ENCODE measurements around the gene KAT8.

KAT8 gene

DNA sequence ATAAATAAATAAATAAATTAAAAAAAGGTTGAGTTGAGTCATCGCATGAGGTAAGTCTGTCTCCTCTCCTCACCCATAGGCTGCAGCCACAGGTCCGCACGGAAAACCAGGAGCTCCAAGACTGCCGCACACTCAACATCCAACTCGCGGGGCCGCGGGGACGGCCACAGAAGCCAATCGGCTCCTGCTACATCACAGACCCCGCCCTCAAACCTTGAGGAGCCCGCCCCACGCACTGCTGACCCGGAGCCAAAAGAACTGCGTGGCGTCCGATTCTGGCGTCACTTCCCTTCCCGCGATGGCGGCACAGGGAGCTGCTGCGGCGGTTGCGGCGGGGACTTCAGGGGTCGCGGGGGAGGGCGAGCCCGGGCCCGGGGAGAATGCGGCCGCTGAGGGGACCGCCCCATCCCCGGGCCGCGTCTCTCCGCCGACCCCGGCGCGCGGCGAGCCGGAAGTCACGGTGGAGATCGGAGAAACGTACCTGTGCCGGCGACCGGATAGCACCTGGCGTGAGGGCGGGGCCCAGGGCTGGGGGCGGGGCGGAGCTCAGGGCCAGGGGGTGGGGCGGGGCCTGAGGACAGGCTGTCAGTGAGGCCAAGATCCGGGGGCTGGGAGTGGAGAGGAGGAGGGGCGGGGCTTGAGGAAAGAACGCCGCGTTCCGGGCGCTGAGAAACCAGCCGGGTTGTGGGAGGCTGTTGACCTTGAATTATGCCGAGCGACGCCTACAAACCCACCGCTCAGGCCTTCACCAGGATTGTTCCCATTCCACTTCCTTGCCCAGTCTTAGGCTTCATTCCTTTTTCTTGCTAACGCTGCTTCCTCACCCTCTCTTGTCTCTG lies at the start of gene KAT8:
Gene KAT8, plus strand, starts transcription at position 281 of the 839 bp plus-strand sequence. Its CDS starts 18 bp downstream, at position 299.
- peak; percentile 98 for ATAC-seq
- H3K27me3 Mint-ChIP-seq: no peaks in the 10 kb centered on the region

GRCh38 chr16:31071861-31072260 lies 45.6 kb upstream of the KAT8 start:
- peak overlapping the region; percentile 89 for H3K4me3 Mint-ChIP-seq
- peak overlapping the region; percentile 90 for H3K27ac Mint-ChIP-seq
- H3K36me3 Mint-ChIP-seq: peaks cover 15% of the 10 kb centered on the region
- H3K27me3 Mint-ChIP-seq: no peaks in the 10 kb centered on the region
- no peak for ATAC-seq
- H3K4me1 Mint-ChIP-seq: peaks cover 50% of the 10 kb centered on the region
- no peaks in the 10 kb centered on the region for H3K9me3 Mint-ChIP-seq

More for the DNA sequence above, at the start of gene KAT8:
- H3K9me3 Mint-ChIP-seq: no peaks in the 10 kb centered on the region
- peaks cover 42% of the 10 kb centered on the region for H3K4me1 Mint-ChIP-seq
- peak within 1 kb of the TSS; percentile 85 for H3K4me3 Mint-ChIP-seq
- H3K27ac Mint-ChIP-seq: peak within 1 kb of the TSS; percentile 79
- peaks cover 25% of the 10 kb centered on the region for H3K36me3 Mint-ChIP-seq

DNA sequence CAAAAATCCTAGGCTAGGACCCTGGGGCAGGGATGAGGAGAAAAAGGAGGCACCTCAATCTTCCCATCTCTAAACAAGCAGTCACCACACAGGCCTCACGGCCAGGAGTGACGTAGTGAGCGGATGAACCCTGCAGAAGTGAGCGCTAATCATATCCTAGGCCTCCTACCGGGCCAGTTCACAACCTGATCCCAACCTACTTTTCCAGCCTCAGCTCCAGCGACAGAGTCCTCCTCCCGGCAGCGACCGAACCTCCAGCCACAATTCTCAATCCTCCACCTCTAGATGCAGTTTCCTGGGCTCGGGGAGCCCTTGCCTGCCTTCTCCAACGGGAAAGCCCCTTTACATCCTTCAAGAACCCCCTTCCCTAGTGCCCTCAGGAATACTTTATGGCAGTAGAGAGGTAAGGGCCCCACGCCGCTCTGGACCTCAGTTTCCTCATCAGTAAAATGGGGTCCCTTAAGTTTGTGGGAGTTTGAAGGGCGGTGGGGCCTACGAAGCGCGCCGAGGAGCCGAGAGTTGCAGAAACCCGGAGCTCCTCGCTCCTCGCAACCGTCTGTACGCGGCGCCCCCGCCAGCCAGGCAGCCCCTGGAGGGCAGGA lies 44.8 kb upstream of the KAT8 start:
- Mint-ChIP-seq H3K9me3 (no peaks in the 10 kb centered on the region), H3K4me1 (peaks cover 49% of the 10 kb centered on the region), H3K4me3 (peak overlapping the region; percentile 89), H3K27ac (peak overlapping the region; percentile 90), H3K27me3 (no peaks in the 10 kb centered on the region), H3K36me3 (peaks cover 18% of the 10 kb centered on the region)
- ATAC-seq: peak; percentile 0

DNA sequence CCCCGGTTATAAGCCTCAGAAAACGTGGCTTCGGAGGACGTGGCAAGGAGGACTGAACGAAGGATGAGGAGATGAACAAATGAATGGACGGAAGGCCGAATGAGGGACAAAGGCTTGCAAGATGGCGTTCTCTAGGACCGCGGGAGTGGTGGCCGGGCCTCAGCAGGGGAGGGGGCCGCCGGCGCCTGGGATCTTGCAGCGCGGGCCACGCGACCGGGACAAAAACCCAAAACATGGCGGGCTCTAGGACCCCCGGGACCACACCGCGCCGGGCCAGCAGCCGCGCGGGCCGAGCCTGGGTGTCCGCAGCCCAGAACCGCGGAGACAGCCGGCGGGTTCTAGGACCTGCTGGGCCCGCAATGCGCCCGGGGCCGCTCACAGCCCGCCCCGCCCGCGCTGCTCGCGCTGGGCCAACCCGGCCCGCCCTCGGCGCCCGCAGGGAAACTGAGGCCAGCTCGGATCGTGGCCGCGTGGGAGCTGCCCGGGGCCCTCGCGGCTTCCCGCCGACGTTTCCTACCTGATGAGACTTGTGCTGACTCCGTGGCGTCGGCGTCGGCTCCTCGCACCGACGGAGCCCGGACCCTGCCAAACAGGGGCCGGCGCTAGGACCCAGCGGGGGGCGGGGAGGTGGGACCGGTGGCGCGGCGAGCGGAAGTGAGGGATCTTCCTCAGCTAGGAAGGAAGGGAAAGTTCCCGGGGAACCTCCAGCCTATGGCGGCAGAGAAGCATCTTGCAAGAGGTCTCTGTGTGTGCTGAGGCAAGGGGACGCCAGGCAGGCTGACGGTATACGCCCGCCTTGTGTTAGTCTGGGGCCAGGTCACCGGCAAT lies 44.1 kb upstream of the KAT8 start:
- H3K4me1 Mint-ChIP-seq: peaks cover 51% of the 10 kb centered on the region
- no peaks in the 10 kb centered on the region for H3K9me3 Mint-ChIP-seq
- ATAC-seq: peak; percentile 80
- no peaks in the 10 kb centered on the region for H3K27me3 Mint-ChIP-seq
- H3K27ac Mint-ChIP-seq: peak overlapping the region; percentile 90
- peaks cover 25% of the 10 kb centered on the region for H3K36me3 Mint-ChIP-seq
- H3K4me3 Mint-ChIP-seq: peak overlapping the region; percentile 89

DNA sequence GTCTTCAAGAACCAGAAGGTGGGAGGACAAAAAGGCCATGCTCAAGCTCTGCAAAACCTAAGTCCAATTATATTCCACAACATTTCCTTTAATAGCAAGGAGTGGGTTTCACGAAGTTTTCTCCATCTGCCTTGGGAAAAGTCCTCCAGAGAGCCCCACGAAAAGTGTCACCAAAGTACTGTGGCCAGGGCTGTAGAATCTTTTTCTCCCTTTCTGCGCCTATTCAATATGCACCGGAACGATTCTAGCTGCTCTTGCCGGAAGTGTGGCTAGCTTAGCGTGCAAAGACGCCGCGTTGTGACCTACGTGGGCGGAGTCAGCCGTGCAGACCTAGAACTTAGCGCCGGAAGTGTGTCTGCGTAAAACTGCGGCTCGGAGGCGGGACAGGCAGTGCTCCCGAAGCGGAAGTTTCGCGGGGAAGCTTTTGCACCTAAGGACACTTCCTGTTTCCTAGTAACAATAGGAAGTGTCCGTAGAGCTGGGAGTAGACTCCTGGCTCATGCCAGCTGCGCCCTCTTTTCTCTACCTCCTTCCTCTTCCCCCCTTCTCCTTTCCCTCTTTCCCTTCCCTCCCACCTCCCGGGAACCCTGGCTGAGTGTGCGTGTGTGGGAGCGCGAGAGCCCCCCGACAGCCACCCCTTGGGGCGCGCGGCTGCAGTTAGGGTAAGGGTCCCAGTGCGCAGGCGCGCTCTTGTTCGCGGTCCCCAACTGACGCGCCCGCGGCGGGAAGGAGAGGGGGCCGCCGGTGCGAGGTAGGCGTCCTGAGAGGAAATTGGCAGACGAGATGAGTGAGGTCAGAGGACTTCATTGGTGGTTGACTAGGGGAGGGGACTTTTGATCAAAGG lies 43.3 kb upstream of the KAT8 start, which contains the start of the genes ZNF646 and ZNF668:
Gene ZNF646, plus strand, starts transcription at position 453 of the 844 bp plus-strand sequence. CDS start 1,903 bp downstream, outside the sequence.
Gene ZNF668, minus strand, starts transcription at position 271 of the 844 bp plus-strand sequence. CDS start 9,781 bp downstream, outside the sequence.
- Mint-ChIP-seq H3K27me3 (no peaks in the 10 kb centered on the region), H3K4me1 (peaks cover 51% of the 10 kb centered on the region), H3K36me3 (peaks cover 33% of the 10 kb centered on the region), H3K27ac (peak within 1 kb of the TSS; percentile 90), H3K4me3 (peak within 1 kb of the TSS; percentile 89), H3K9me3 (no peaks in the 10 kb centered on the region)
- ATAC-seq: peak; percentile 92

- Mint-ChIP-seq H3K4me1 (peaks cover 53% of the 10 kb centered on the region), H3K27me3 (no peaks in the 10 kb centered on the region), H3K4me3 (peak overlapping the region; percentile 89), H3K27ac (peak overlapping the region; percentile 90), H3K36me3 (peaks cover 33% of the 10 kb centered on the region), H3K9me3 (no peaks in the 10 kb centered on the region)
- no peak for ATAC-seq
These were observed 42.7 kb upstream of the KAT8 start for GRCh38 chr16:31074814-31075183.

DNA sequence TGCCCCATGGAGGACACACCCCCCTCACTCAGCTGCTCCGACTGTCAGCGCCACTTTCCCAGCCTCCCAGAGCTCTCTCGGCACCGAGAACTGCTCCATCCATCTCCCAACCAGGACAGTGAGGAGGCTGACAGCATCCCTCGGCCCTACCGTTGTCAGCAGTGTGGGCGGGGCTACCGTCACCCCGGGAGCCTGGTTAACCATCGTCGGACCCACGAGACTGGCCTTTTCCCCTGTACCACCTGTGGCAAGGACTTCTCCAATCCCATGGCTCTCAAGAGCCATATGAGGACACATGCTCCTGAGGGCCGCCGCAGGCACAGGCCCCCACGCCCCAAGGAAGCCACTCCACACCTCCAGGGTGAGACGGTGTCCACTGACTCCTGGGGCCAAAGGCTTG lies 41.1 kb upstream of the KAT8 start:
- Mint-ChIP-seq H3K4me3 (no peak overlapping the region), H3K9me3 (no peaks in the 10 kb centered on the region), H3K27me3 (no peaks in the 10 kb centered on the region), H3K27ac (no peak overlapping the region), H3K4me1 (peaks cover 65% of the 10 kb centered on the region), H3K36me3 (peaks cover 39% of the 10 kb centered on the region)
- no peak for ATAC-seq

GRCh38 chr16:31077024-31077423 lies 40.4 kb upstream of the KAT8 start:
- peaks cover 42% of the 10 kb centered on the region for H3K36me3 Mint-ChIP-seq
- H3K9me3 Mint-ChIP-seq: no peaks in the 10 kb centered on the region
- no peak overlapping the region for H3K27ac Mint-ChIP-seq
- no peaks in the 10 kb centered on the region for H3K27me3 Mint-ChIP-seq
- no peak for ATAC-seq
- H3K4me1 Mint-ChIP-seq: peaks cover 66% of the 10 kb centered on the region
- H3K4me3 Mint-ChIP-seq: no peak overlapping the region

GRCh38 chr16:31077592-31078396 lies 39.7 kb upstream of the KAT8 start:
- Mint-ChIP-seq H3K4me1 (peaks cover 64% of the 10 kb centered on the region), H3K36me3 (peaks cover 47% of the 10 kb centered on the region), H3K27ac (no peak overlapping the region), H3K4me3 (no peak overlapping the region), H3K27me3 (no peaks in the 10 kb centered on the region), H3K9me3 (no peaks in the 10 kb centered on the region)
- ATAC-seq: no peak

DNA sequence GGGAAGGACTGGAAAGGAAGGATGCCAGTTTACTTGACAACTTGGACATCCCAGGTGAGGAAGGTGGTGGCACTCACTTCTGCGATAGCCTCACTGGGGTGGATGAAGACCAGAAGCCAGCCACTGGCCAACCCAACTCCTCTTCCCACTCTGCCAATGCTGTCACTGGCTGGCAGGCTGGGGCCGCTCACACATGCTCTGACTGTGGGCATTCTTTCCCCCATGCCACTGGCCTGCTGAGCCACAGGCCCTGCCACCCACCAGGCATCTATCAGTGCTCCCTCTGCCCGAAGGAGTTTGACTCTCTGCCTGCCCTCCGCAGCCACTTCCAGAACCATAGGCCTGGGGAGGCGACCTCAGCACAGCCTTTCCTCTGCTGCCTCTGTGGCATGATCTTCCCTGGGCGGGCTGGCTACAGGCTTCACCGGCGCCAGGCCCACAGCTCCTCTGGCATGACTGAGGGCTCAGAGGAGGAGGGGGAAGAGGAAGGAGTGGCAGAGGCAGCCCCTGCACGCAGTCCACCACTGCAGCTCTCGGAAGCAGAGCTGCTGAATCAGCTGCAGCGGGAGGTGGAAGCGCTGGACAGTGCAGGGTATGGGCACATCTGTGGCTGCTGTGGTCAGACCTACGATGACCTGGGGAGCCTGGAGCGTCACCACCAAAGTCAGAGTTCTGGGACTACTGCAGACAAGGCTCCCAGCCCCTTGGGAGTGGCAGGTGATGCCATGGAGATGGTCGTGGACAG lies 38.7 kb upstream of the KAT8 start:
- ATAC-seq: no peak
- H3K36me3 Mint-ChIP-seq: peaks cover 54% of the 10 kb centered on the region
- no peaks in the 10 kb centered on the region for H3K27me3 Mint-ChIP-seq
- no peaks in the 10 kb centered on the region for H3K9me3 Mint-ChIP-seq
- H3K4me3 Mint-ChIP-seq: no peak overlapping the region
- peaks cover 61% of the 10 kb centered on the region for H3K4me1 Mint-ChIP-seq
- H3K27ac Mint-ChIP-seq: no peak overlapping the region

- H3K27me3 Mint-ChIP-seq: no peaks in the 10 kb centered on the region
- peaks cover 53% of the 10 kb centered on the region for H3K36me3 Mint-ChIP-seq
- H3K4me3 Mint-ChIP-seq: no peak overlapping the region
- ATAC-seq: no peak
- H3K9me3 Mint-ChIP-seq: no peaks in the 10 kb centered on the region
- peaks cover 59% of the 10 kb centered on the region for H3K4me1 Mint-ChIP-seq
- H3K27ac Mint-ChIP-seq: no peak overlapping the region
These were observed 38.0 kb upstream of the KAT8 start for GRCh38 chr16:31079342-31079944.

GRCh38 chr16:31080035-31080629 lies 37.3 kb upstream of the KAT8 start:
- ATAC-seq: no peak
- H3K36me3 Mint-ChIP-seq: peaks cover 47% of the 10 kb centered on the region
- H3K4me3 Mint-ChIP-seq: no peak overlapping the region
- no peaks in the 10 kb centered on the region for H3K27me3 Mint-ChIP-seq
- H3K27ac Mint-ChIP-seq: no peak overlapping the region
- H3K9me3 Mint-ChIP-seq: no peaks in the 10 kb centered on the region
- peaks cover 52% of the 10 kb centered on the region for H3K4me1 Mint-ChIP-seq

Data from stimulated activated memory B cell treated with anti-CD40 and anti-IgM and Interleukin-4, amounts not matched to agents 10 μg/mL and 1 μg/mL and 100 μg/mL, for 72 hours (primary cell).